ENCODE data around the gene SLC17A5. TPM values are rescaled to one million over a fixed set of nuclear protein-coding genes. Genes with fewer than 3 reads are reported as not detected.

Gene SLC17A5
- total and polyA plus RNA-seq, 5 donors: 5.2 to 13.1 (median 8.0) TPM

DNA sequence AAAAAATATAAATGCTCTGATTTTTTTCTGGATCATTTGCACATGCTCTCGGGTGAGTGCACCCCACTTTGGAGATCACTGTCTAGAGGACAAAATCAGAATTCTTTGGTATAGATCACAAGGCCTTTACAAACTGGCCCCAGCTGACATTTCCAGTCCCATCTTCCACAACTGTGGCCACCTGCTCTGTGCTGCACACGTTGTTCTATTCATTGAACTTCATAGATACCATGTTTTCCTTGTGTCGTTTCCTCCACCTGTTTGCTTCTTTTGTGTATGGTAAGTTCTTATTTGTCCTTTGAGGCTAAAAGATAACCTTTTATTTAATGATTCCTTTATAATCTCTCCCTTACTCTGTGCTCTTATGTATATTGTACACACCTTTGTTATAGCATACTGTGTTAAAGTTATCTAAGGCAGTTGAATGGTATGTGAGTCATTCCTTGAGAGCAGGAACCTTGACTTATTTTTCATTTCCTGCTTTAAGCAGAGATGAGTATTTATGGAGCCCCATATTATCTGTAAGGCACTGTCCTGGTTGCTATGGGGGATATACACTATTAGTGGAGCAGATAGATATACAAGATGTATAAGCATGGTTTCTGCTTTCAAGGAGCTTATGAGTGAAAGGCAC, 12.0 kb upstream of the SLC17A5 start:
- no peak overlapping the region for H3K4me3 ChIP-seq (ENCODE audit: low read length)
- H3K4me1 ChIP-seq (ENCODE audit: control insufficient read depth, insufficient read depth, low read length): no peaks in the 10 kb centered on the region
- 67% methylated on average over 3 of the region's 3 CpGs for WGBS
- H3K9me3 ChIP-seq (ENCODE audit: control insufficient read depth, low read length): no peaks in the 10 kb centered on the region
- ATAC-seq: no peak
- no peak for DNase-seq
- H3K27ac ChIP-seq (ENCODE audit: low read length): no peak overlapping the region
- intact Hi-C loops (cut with DNase I): no loop called here
- H3K27me3 ChIP-seq (ENCODE audit: control insufficient read depth, insufficient read depth): no peaks in the 10 kb centered on the region

DNA sequence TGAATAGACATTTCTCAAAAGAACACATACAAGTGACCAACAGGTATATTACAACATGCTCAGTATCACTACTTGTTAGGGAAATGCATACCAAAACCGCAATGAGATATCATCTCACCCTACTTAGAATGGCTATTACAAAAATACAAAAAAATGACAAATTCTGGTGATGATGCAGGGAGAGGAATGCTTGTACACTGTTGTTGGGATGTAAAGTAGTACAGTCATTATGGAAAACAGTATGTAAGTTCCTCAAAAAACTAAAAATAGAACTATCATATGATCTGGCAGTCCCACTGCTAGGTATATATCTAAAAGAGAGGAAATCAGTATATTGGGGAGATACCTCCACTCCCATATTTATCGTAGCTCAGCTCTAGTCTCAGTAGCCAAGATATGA, 10.9 kb upstream of the SLC17A5 start:
- WGBS: 86% methylated on average over 2 of the region's 2 CpGs
- Histone ChIP-seq H3K9me3 (ENCODE audit: control insufficient read depth, low read length) (no peaks in the 10 kb centered on the region), H3K27ac (ENCODE audit: low read length) (no peak overlapping the region), H3K4me3 (ENCODE audit: low read length) (no peak overlapping the region), H3K27me3 (ENCODE audit: control insufficient read depth, insufficient read depth) (no peaks in the 10 kb centered on the region), H3K4me1 (ENCODE audit: control insufficient read depth, insufficient read depth, low read length) (no peaks in the 10 kb centered on the region)
- no peak for ATAC-seq
- no peak for DNase-seq
- intact Hi-C loops (cut with DNase I): no loop called here

DNA sequence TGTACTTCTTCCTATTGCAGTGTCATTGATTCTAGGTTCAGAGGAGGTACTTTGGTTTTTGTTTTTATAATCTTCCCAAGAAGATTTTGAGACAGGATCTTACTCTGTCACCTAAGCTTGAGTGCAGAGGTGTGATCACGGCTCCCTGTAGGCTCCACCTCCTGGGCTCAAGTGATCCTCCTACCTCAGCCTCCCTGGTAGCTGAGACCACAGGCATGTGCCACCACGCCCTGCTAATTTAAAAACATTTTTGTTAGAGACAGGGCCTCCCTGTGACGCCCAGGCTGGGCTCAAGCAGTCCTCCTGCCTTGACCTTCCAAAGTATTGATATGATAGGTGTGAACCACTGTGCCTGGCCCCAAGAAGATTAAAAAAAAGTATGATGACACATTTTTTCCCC, 3.4 kb upstream of the SLC17A5 start:
- 88% methylated on average over 3 of the region's 3 CpGs for WGBS
- no peaks in the 10 kb centered on the region for H3K27me3 ChIP-seq (ENCODE audit: control insufficient read depth, insufficient read depth)
- DNase-seq: no peak
- no peaks in the 10 kb centered on the region for H3K4me1 ChIP-seq (ENCODE audit: control insufficient read depth, insufficient read depth, low read length)
- no peaks in the 10 kb centered on the region for H3K9me3 ChIP-seq (ENCODE audit: control insufficient read depth, low read length)
- no peak overlapping the region for H3K4me3 ChIP-seq (ENCODE audit: low read length)
- no peak overlapping the region for H3K27ac ChIP-seq (ENCODE audit: low read length)
- no peak for ATAC-seq
- intact Hi-C loops (cut with DNase I): no loop called here

DNA sequence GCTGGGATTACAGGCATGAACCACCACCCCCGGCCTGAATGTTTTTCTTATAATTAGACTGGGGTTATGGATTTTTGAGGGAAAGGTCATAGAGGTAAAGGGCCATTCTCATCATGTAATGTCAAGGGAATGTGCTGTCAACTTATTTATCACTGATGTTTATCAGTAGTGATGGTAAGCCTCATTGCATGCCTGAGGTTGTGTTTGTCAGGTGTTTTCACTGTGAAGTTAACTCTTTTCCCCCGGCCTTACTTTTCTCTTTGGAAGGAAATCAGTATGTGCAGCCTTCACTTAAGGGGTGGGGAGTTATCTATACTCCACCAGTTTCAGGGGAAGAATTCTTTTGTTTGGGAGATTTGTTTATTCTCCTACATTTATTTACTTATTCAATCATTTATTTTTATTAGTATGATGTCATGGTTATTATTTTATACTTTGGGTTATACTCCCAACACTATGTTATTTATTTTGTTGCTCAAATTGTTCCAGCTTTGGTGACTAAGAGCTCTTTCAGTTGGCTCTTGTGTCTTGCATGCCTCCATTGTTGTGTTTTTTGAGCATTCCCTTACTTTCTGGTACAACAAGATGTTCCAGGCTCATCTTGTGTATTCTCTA, 2.8 kb upstream of the SLC17A5 start:
- Histone ChIP-seq H3K4me1 (ENCODE audit: control insufficient read depth, insufficient read depth, low read length) (no peaks in the 10 kb centered on the region), H3K9me3 (ENCODE audit: control insufficient read depth, low read length) (no peaks in the 10 kb centered on the region), H3K4me3 (ENCODE audit: low read length) (no peak overlapping the region), H3K27ac (ENCODE audit: low read length) (no peak overlapping the region), H3K27me3 (ENCODE audit: control insufficient read depth, insufficient read depth) (no peaks in the 10 kb centered on the region)
- no peak for DNase-seq
- intact Hi-C loops (cut with DNase I): no loop called here
- no peak for ATAC-seq
- WGBS: 92% methylated on average over 2 of the region's 2 CpGs

DNA sequence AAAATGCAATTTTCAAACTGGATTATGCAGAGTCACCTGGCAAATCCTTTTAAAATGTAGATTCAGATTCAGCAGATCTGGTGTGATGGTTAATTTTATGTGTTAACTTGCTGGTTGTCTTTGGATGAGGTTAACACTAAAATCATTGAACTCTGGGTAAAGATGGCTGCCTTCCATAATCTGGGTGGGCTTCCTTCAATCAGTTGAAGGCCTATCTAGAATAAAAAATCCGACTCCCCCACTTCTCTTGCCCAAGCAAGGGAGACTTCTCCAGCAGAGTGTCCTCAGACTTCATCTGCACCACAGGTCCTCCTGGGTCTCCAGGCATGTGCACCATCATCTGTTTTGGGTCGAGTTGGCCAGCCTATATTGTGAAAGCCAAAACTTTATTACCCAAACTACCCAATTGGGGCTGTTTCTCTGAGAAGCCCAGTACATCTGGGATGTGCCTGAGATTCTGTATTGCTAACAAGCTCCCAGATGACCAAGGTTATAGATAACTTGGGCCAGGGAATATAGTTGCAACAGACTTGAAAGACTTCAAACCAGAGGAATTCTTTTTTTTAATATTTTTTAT, 1.6 kb upstream of the SLC17A5 start:
- no peak overlapping the region for H3K4me3 ChIP-seq (ENCODE audit: low read length)
- H3K27me3 ChIP-seq (ENCODE audit: control insufficient read depth, insufficient read depth): no peaks in the 10 kb centered on the region
- H3K4me1 ChIP-seq (ENCODE audit: control insufficient read depth, insufficient read depth, low read length): no peaks in the 10 kb centered on the region
- no peak for DNase-seq
- 83% methylated on average over 2 of the region's 2 CpGs for WGBS
- no peak for ATAC-seq
- no peak overlapping the region for H3K27ac ChIP-seq (ENCODE audit: low read length)
- no peaks in the 10 kb centered on the region for H3K9me3 ChIP-seq (ENCODE audit: control insufficient read depth, low read length)
- intact Hi-C loops (cut with DNase I): no loop called here

DNA sequence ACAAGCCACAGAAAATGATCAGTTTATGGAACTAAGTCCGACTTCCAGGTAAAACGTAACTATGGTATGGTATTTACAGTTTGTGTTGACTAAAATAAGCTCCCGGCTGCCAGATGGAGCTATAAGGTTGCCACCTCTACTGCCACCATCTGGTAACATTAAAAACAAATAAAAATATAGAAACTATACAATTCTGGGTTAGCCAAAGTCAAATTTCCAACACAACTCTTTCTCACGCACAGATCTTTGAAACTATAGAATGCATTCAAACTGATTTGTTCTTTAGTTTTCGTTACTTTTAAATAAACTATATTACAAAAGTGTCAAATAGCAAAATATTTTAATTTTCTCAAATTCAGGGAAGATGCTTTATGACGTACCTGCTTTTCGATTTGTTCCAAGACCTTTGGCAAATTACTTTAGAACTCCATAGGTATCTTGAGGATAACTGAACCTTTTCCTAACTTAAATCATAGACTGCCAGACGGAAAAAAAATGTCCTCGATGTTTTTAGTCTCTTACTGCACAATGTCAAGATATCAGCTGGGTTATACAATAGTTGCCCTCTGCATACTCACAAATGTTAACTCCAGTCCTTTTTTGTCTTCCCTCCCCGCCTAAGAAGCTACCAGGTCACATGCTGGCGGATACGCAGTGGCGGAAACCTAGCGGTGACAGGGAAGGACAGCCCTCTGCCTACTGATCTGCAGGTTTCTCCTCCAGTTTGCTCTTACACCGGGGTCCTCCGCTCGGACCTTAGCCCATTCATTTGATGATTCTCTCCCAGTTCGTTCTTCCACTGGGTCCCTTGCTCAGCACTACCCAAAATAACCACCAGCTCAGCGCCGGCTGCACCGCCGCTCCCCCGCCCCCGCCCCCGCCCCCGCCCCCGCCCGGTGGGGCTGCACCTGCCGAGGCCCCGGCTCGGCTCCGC, 888 bp downstream of the SLC17A5 start:
- Histone ChIP-seq H3K27me3 (ENCODE audit: control insufficient read depth, insufficient read depth) (no peaks in the 10 kb centered on the region), H3K4me1 (ENCODE audit: control insufficient read depth, insufficient read depth, low read length) (no peaks in the 10 kb centered on the region), H3K27ac (ENCODE audit: low read length) (peak overlapping the region; percentile 94), H3K9me3 (ENCODE audit: control insufficient read depth, low read length) (no peaks in the 10 kb centered on the region), H3K4me3 (ENCODE audit: low read length) (peak overlapping the region; percentile 91)
- intact Hi-C loops (cut with DNase I): loop anchor here in 1 of 4 donors (5.0 kb wide), 1 partner anchor 136 kb away; no protein-coding TSS in a partner anchor
- 3% methylated on average over 32 of the region's 32 CpGs for WGBS
- DNase-seq (peak; percentile 55 to 82 (median 76)), ATAC-seq (peak; percentile 58 to 60)

DNA sequence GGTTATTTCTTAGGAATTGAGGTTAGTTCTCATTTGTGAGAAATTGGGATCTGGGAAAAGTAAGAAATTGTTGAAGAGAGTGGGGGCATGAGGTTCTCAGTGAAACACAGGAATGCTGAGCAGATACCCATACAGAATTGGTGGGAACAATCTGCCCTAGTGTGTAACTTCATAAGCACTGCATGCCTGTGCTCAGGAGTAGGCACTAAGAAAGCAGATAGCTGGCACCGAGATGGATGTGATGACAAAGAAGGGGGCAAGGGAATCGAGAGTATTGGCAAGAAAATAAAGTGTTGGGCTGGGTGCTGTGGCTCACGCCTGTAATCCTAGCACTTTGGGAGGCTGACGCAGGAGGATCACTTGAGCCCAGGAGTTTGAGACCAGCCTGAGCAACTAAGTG, 4.0 kb downstream of the SLC17A5 start:
- DNase-seq (no peak), ATAC-seq (no peak)
- H3K4me1 ChIP-seq (ENCODE audit: control insufficient read depth, insufficient read depth, low read length): no peaks in the 10 kb centered on the region
- H3K9me3 ChIP-seq (ENCODE audit: control insufficient read depth, low read length): no peaks in the 10 kb centered on the region
- intact Hi-C loops (cut with DNase I): loop anchor here in 1 of 4 donors (5.0 kb wide), 1 partner anchor 132 kb away; no protein-coding TSS in a partner anchor
- H3K27ac ChIP-seq (ENCODE audit: low read length): no peak overlapping the region
- WGBS: 65% methylated on average over 4 of the region's 4 CpGs
- no peak overlapping the region for H3K4me3 ChIP-seq (ENCODE audit: low read length)
- H3K27me3 ChIP-seq (ENCODE audit: control insufficient read depth, insufficient read depth): no peaks in the 10 kb centered on the region

DNA sequence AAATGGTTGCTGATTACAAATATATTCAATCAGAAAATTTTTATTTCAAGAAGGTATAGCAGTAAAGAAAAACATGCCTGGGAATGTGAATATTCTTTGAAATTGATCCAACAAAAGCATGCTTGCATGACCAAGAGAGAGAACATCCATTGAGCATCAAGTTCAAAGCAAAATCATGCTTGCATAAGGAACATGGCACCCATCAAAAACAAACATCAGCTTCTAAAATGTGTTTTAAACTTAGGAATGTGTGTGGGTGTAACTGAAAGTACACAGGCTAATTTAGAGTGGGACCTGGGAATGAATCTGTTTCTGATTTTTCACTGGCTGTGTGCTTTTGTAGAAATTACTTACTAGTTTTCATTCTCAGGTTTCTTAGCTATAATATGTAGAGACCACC, 5.6 kb downstream of the SLC17A5 start:
- intact Hi-C loops (cut with DNase I): no loop called here
- H3K9me3 ChIP-seq (ENCODE audit: control insufficient read depth, low read length): no peaks in the 10 kb centered on the region
- no peaks in the 10 kb centered on the region for H3K4me1 ChIP-seq (ENCODE audit: control insufficient read depth, insufficient read depth, low read length)
- no peaks in the 10 kb centered on the region for H3K27me3 ChIP-seq (ENCODE audit: control insufficient read depth, insufficient read depth)
- no peak overlapping the region for H3K27ac ChIP-seq (ENCODE audit: low read length)
- H3K4me3 ChIP-seq (ENCODE audit: low read length): no peak overlapping the region
- ATAC-seq (no peak), DNase-seq (no peak)

DNA sequence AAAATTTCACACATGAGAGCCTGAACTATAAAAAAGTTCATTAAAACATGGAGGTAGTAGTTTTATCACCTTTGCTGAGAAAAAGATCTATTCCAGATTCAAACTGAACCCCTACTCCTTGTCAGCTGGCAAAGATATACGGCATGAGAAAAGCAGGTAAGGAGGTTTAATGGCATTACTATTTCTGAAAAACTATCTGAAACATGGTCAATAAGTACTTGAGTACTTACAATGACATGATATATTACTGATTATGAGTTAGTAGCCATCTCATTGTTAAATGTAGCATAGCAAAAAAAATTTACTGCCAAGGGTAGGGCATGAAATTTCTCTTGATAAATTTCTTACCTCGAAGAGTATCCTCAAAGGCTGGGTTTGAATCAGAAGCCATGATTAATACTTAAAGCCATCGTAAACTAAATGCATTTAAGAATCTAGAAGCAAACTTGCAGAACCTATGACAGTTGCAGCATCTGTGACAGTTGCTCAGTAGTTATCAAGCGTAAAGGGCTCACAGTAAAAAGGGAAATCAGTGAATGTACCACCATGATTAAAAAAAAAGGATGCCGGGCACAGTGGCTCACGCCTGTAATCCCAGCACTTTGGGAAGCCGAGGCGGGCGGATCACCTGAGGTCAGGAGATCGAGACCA, 8.7 kb downstream of the SLC17A5 start:
- Histone ChIP-seq H3K4me1 (ENCODE audit: control insufficient read depth, insufficient read depth, low read length) (no peaks in the 10 kb centered on the region), H3K27ac (ENCODE audit: low read length) (no peak overlapping the region), H3K4me3 (ENCODE audit: low read length) (peak overlapping the region; percentile 26), H3K9me3 (ENCODE audit: control insufficient read depth, low read length) (no peaks in the 10 kb centered on the region), H3K27me3 (ENCODE audit: control insufficient read depth, insufficient read depth) (no peaks in the 10 kb centered on the region)
- intact Hi-C loops (cut with DNase I): no loop called here
- WGBS: 30% methylated on average over 10 of the region's 10 CpGs
- ATAC-seq: peak in 1 of 2 donors; percentile 25
- DNase-seq: no peak

DNA sequence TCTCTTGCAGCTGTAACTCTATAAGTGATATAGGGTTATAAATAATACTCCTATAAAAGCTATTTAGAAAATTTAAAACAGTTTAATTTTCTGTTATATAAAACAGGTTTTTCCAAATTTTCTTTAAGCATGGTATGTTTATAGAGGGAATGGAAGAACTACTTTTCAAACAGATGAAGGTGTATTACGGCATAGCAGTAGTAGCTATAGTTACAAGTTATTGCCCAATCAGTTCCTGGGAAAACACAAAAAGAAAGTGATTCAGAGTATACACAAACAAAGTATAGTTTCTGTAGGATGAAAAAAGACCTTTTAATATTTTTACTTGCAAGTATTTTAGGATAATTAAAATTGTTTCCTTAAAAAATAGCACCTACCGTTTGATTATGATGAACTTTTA, 9.8 kb downstream of the SLC17A5 start:
- H3K9me3 ChIP-seq (ENCODE audit: control insufficient read depth, low read length): no peaks in the 10 kb centered on the region
- DNase-seq (no peak), ATAC-seq (no peak)
- no peak overlapping the region for H3K4me3 ChIP-seq (ENCODE audit: low read length)
- no peaks in the 10 kb centered on the region for H3K27me3 ChIP-seq (ENCODE audit: control insufficient read depth, insufficient read depth)
- no peak overlapping the region for H3K27ac ChIP-seq (ENCODE audit: low read length)
- WGBS: 94% methylated on average over 2 of the region's 2 CpGs
- intact Hi-C loops (cut with DNase I): no loop called here
- H3K4me1 ChIP-seq (ENCODE audit: control insufficient read depth, insufficient read depth, low read length): no peaks in the 10 kb centered on the region

Measured in right cardiac atrium (tissue), 5 donors.